Measurements from ENCODE around the gene PRKCZ. TPM values are rescaled to one million over a fixed set of nuclear protein-coding genes. Genes with fewer than 3 reads are reported as not detected.

Gene PRKCZ
- total RNA-seq (10 to 100 TPM in 4 of 5 experiments, 1 to 10 TPM in 1; 3.6 to 29.6 (median 24.5) TPM), polyA plus RNA-seq (10 to 100 TPM in 1 of 2 donors, 1 to 10 TPM in 1; 7.1 to 12.7 TPM), total RNA-seq (22.9 reads per million, percentile 53 among the genes with 10 or more reads in this experiment)

DNA sequence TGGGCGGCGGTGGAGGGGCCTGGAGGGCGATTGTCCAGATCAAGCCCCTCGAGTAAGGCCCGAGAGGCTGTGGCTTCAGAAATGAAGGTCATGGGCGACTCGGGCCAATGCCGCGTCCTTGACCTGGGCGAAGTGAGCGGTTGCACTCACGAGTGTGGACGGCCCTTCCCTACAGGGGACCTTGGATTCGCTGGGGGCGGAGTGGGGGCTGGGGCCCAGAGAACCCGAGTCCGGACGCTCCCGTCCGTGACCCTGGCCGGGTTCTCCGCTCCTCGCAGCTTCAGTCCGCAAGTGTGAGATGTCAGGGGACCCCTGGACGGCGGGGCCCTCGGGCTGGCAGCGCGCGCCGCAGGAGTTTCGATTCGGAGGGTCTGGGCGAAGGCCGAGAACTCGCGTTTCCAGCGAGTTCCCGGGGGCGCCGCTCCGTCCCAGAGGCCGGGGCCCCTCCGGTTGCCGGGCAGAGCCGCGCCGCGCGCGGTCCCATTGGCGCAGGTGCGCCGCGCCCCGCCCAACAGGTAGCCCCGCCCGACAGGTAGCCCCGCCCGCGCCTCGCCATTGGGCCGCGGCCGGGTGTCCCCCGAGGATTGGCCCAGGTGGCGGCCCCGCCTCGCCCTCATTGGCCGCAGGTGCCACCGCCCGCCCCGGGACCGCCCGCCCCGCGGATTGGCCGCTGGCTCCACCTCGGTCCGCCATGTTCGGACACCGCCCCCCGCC, at the start of gene PRKCZ:
Gene PRKCZ, plus strand, starts transcription at position 694 of the 714 bp plus-strand sequence. CDS start 220 bp downstream, outside the sequence.
- Histone ChIP-seq H3K4me3 (ENCODE audit: low read length) (peak within 1 kb of the TSS; percentile 73), H3K27ac (ENCODE audit: low read depth, low read length) (peak within 1 kb of the TSS; percentile 70)
- H3K27ac Mint-ChIP-seq = peak within 1 kb of the TSS in 6 of 9 donors; percentile 5 to 82 (median 50)

DNA sequence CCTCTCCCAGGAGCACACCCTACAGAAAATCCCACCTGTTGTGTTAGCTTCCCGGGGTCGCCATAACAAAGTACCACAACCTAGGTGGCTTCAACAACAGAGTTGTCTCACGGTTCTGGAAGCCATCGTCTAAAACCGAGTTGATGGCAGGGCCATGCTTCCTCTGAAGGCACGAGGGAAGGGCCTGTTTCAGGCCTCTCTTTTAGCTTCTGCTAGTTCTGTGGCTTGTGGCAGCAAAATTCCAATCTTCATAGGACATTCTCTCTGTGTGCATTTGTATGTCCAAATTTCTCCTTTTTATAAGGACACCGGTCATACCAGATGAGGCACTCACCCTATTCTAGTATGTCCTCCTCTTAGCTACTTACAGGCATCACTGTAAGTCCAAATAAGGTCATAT, 49.8 kb upstream of the PRKCZ start:
- no peak overlapping the region for H3K27ac Mint-ChIP-seq

More for the DNA sequence above, at the start of gene PRKCZ:
- peak within 1 kb of the TSS; percentile 64 to 89 (median 80) for H3K4me3 Mint-ChIP-seq
- intact Hi-C loops (cut with micrococcal nuclease) = loop anchor here (1.0 to 10.0 kb wide), 5 partner anchors 83 to 341 kb away; partner anchors contain the start of genes MORN1 (in 1 of the 2), RER1 (in 1 of the 2) and TMEM52 (in 1 of the 2)
- Histone ChIP-seq H3K9me3 (ENCODE audit: control insufficient read depth in 2 of 3, low read length in 3 of 3) (no peaks in the 10 kb centered on the region), H3K4me1 (ENCODE audit: control insufficient read depth in 2 of 2, insufficient read depth in 2 of 2, low read length in 2 of 2) (peaks cover 7 to 14% of the 10 kb centered on the region in 2 donors), H3K36me3 (ENCODE audit: control insufficient read depth in 2 of 3, insufficient read depth in 3 of 3, low read length in 3 of 3) (no peaks in the 10 kb centered on the region), H3K27me3 (ENCODE audit: control insufficient read depth in 2 of 2, insufficient read depth in 2 of 2, low read length in 2 of 2) (no peaks in the 10 kb centered on the region)
- POLR2A ChIA-PET = interaction anchor here (0.6 kb wide), 1 partner anchor 80 kb away, joined by 5 read pairs; no protein-coding TSS in a partner anchor
- CTCF ChIA-PET = no interaction called here
- peaks cover 0 to 45% (median 5%) of the 10 kb centered on the region in 5 donors for H3K27me3 Mint-ChIP-seq
- peaks cover 10 to 35% (median 22%) of the 10 kb centered on the region in 7 donors for H3K4me1 Mint-ChIP-seq
- ATAC-seq (peak; percentile 99), DNase-seq (peak; percentile 76 to 96 (median 92))
- H3K36me3 Mint-ChIP-seq = no peaks in the 10 kb centered on the region
- H3K9me3 Mint-ChIP-seq = no peaks in the 10 kb centered on the region

DNA sequence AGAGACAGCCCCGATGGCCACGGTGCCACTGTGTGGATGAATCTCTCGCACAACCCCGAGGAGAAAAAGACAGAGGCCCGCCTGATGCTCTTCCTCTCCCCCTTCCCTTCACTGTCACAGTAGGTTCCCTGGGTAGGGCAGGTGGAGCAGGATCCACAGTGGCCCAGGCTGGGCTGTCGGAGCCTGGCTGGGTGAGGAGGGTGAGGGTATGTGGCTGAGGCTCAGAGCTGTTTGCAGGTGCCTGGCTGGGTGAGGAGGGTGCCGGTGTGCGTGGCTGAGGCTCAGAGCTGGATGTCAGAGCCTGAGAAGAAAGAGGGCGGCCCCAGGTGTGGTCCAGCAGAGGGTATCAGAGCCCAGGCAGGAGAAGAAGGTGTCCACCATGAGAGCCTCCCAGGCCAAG, 49.4 kb upstream of the PRKCZ start:
- Mint-ChIP-seq H3K27ac (no peak overlapping the region), H3K4me3 (no peak overlapping the region), H3K9me3 (no peaks in the 10 kb centered on the region), H3K4me1 (peaks cover 1 to 6% (median 5%) of the 10 kb centered on the region in 7 donors), H3K36me3 (peaks cover 0 to 3% (median 0%) of the 10 kb centered on the region in 5 donors), H3K27me3 (peaks cover 36 to 58% (median 49%) of the 10 kb centered on the region in 5 donors)
- POLR2A ChIA-PET = no interaction called here
- H3K36me3 ChIP-seq (ENCODE audit: control insufficient read depth in 2 of 3, insufficient read depth in 3 of 3, low read length in 3 of 3) = no peaks in the 10 kb centered on the region
- CTCF ChIA-PET = interaction anchor here (0.9 kb wide), 1 partner anchor 43 kb away, joined by 3 read pairs; no protein-coding TSS in a partner anchor
- no peaks in the 10 kb centered on the region for H3K27me3 ChIP-seq (ENCODE audit: control insufficient read depth in 2 of 2, insufficient read depth in 2 of 2, low read length in 2 of 2)
- DNase-seq (no peak), ATAC-seq (no peak)
- no peak overlapping the region for H3K4me3 ChIP-seq (ENCODE audit: low read length)
- intact Hi-C loops (cut with micrococcal nuclease) = no loop called here
- H3K9me3 ChIP-seq (ENCODE audit: control insufficient read depth in 2 of 3, low read length in 3 of 3) = no peaks in the 10 kb centered on the region
- no peaks in the 10 kb centered on the region for H3K4me1 ChIP-seq (ENCODE audit: control insufficient read depth in 2 of 2, insufficient read depth in 2 of 2, low read length in 2 of 2)
- H3K27ac ChIP-seq (ENCODE audit: low read depth, low read length) = no peak overlapping the region

More for the DNA sequence above, 49.8 kb upstream of the PRKCZ start:
- Mint-ChIP-seq H3K4me1 (peaks cover 1 to 6% (median 5%) of the 10 kb centered on the region in 7 donors), H3K4me3 (no peak overlapping the region), H3K36me3 (peaks cover 0 to 3% (median 0%) of the 10 kb centered on the region in 5 donors), H3K27me3 (peaks cover 33 to 55% (median 45%) of the 10 kb centered on the region in 5 donors), H3K9me3 (no peaks in the 10 kb centered on the region)
- intact Hi-C loops (cut with micrococcal nuclease) = no loop called here
- no peaks in the 10 kb centered on the region for H3K36me3 ChIP-seq (ENCODE audit: control insufficient read depth in 2 of 3, insufficient read depth in 3 of 3, low read length in 3 of 3)
- H3K27me3 ChIP-seq (ENCODE audit: control insufficient read depth in 2 of 2, insufficient read depth in 2 of 2, low read length in 2 of 2) = no peaks in the 10 kb centered on the region
- no peak for ATAC-seq
- POLR2A ChIA-PET = no interaction called here
- no peak for DNase-seq
- H3K4me1 ChIP-seq (ENCODE audit: control insufficient read depth in 2 of 2, insufficient read depth in 2 of 2, low read length in 2 of 2) = no peaks in the 10 kb centered on the region
- H3K9me3 ChIP-seq (ENCODE audit: control insufficient read depth in 2 of 3, low read length in 3 of 3) = no peaks in the 10 kb centered on the region
- no peak overlapping the region for H3K4me3 ChIP-seq (ENCODE audit: low read length)
- CTCF ChIA-PET = no interaction called here
- no peak overlapping the region for H3K27ac ChIP-seq (ENCODE audit: low read depth, low read length)

DNA sequence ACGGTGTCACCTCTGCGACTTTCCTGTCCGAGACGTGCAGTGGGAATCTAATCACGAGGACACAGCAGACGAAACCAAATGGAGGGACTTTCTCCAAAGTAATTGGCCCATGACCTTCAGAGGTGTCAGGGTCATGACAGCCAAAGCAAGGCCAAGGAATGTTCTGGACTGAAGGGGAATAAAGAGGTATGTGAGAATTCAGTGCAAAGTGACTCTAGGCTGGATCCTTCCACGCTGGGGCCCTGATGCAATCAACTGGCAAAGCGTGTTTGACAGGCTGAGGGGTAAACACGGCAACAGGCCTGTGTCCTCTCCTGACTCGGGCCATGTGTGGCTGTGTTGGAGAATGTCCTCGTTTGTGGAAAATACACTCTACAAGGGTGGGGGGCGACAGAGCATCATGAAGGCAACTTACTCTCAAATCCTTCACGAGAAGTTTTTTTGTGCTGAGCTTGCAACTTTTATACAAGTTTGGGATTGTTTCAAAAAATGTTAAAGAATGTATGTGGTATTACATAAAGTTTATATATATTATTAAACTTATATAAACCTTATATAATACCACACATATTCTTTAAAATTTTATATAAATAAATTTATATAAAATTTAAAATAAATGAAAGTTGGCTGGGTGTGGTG, 48.3 kb upstream of the PRKCZ start:
- ChIA-PET POLR2A (no interaction called here), CTCF (interaction anchor here (0.9 kb wide), 1 partner anchor 42 kb away, joined by 3 read pairs; no protein-coding TSS in a partner anchor)
- H3K27ac ChIP-seq (ENCODE audit: low read depth, low read length) = no peak overlapping the region
- Mint-ChIP-seq H3K9me3 (no peaks in the 10 kb centered on the region), H3K4me3 (no peak overlapping the region), H3K36me3 (peaks cover 0 to 3% (median 0%) of the 10 kb centered on the region in 5 donors), H3K27ac (peak overlapping the region in 1 of 9 donors; percentile 9), H3K4me1 (peaks cover 0 to 1% (median 0%) of the 10 kb centered on the region in 7 donors), H3K27me3 (peaks cover 31 to 65% (median 49%) of the 10 kb centered on the region in 5 donors)
- no peak overlapping the region for H3K4me3 ChIP-seq (ENCODE audit: low read length)
- intact Hi-C loops (cut with micrococcal nuclease) = no loop called here
- no peaks in the 10 kb centered on the region for H3K4me1 ChIP-seq (ENCODE audit: control insufficient read depth in 2 of 2, insufficient read depth in 2 of 2, low read length in 2 of 2)
- DNase-seq (no peak), ATAC-seq (no peak)
- no peaks in the 10 kb centered on the region for H3K36me3 ChIP-seq (ENCODE audit: control insufficient read depth in 2 of 3, insufficient read depth in 3 of 3, low read length in 3 of 3)
- no peaks in the 10 kb centered on the region for H3K27me3 ChIP-seq (ENCODE audit: control insufficient read depth in 2 of 2, insufficient read depth in 2 of 2, low read length in 2 of 2)
- H3K9me3 ChIP-seq (ENCODE audit: control insufficient read depth in 2 of 3, low read length in 3 of 3) = no peaks in the 10 kb centered on the region

DNA sequence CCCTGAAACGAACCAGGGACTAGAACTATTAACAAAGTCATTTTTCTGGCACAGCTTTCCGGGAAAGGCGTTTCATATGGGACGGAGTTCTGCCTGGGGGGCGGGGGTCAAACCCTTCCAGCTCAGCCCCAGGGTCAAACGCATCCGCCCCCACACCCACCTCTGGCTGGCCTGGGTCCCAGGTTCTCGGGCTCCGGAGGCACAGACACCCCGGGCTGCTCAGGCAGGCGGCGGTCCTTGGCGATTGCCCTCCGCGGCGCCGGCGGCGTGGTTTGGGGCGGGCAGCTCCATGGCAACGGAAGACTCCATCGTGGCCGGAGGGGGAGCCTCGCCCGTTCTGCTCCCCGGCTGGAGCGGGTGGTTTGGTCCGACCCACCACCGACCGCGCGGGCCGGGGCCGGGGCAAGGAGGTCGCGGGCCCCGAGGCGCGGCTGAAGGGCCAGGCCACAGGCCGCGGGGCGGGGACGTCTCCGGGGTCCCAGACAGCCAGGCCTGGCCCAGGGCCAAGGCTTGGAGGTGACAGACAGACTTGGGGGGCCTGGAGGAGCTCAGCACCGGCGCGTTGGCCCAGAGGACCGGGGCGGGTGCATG, 46.6 kb upstream of the PRKCZ start, which contains the start of gene CFAP74:
Gene CFAP74, minus strand, starts transcription at position 246 of the 591 bp plus-strand sequence. CDS start 12,830 bp downstream, outside the sequence.
- POLR2A ChIA-PET = interaction anchor here (0.6 kb wide), 1 partner anchor 12 kb away, joined by 3 read pairs; no protein-coding TSS in a partner anchor
- peaks cover 27 to 56% (median 46%) of the 10 kb centered on the region in 5 donors for H3K27me3 Mint-ChIP-seq

DNA sequence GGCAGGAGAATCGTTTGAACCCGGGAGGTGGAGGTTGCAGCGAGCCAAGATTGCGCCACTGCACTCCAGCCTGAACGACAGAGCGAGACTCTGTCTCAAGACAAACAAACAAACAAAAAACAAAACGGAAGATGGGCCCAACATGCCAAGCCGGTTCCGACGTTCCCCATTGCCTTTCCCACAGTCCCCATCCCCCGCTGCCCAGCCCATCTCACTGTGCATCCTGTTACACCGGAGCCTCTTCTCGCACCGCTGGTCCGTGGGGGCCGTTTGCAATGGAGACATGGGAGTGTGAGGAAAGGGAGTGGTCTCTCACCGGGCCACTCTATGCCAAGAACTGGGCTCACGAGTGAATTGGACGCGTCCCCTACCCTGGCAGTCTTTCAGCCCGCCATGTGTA, 45.4 kb upstream of the PRKCZ start:
- Mint-ChIP-seq H3K4me3 (no peak overlapping the region), H3K36me3 (peaks cover 0 to 3% (median 0%) of the 10 kb centered on the region in 5 donors), H3K27me3 (peaks cover 27 to 53% (median 46%) of the 10 kb centered on the region in 5 donors), H3K9me3 (no peaks in the 10 kb centered on the region), H3K27ac (no peak overlapping the region), H3K4me1 (no peaks in the 10 kb centered on the region)
- Histone ChIP-seq H3K4me1 (ENCODE audit: control insufficient read depth in 2 of 2, insufficient read depth in 2 of 2, low read length in 2 of 2) (no peaks in the 10 kb centered on the region), H3K4me3 (ENCODE audit: low read length) (no peak overlapping the region), H3K27ac (ENCODE audit: low read depth, low read length) (no peak overlapping the region), H3K27me3 (ENCODE audit: control insufficient read depth in 2 of 2, insufficient read depth in 2 of 2, low read length in 2 of 2) (no peaks in the 10 kb centered on the region), H3K9me3 (ENCODE audit: control insufficient read depth in 2 of 3, low read length in 3 of 3) (no peaks in the 10 kb centered on the region), H3K36me3 (ENCODE audit: control insufficient read depth in 2 of 3, insufficient read depth in 3 of 3, low read length in 3 of 3) (no peaks in the 10 kb centered on the region)
- DNase-seq = no peak
- ChIA-PET POLR2A (no interaction called here), CTCF (no interaction called here)
- intact Hi-C loops (cut with micrococcal nuclease) = no loop called here
- ATAC-seq = no peak

More for the DNA sequence above, 46.6 kb upstream of the PRKCZ start, which contains the start of gene CFAP74:
- H3K27ac Mint-ChIP-seq = no peak within 1 kb of the TSS
- intact Hi-C loops (cut with micrococcal nuclease) = no loop called here
- DNase-seq (no peak), ATAC-seq (no peak)
- peaks cover 0 to 3% (median 0%) of the 10 kb centered on the region in 5 donors for H3K36me3 Mint-ChIP-seq
- H3K9me3 Mint-ChIP-seq = no peaks in the 10 kb centered on the region
- CTCF ChIA-PET = no interaction called here
- Histone ChIP-seq H3K36me3 (ENCODE audit: control insufficient read depth in 2 of 3, insufficient read depth in 3 of 3, low read length in 3 of 3) (no peaks in the 10 kb centered on the region), H3K9me3 (ENCODE audit: control insufficient read depth in 2 of 3, low read length in 3 of 3) (no peaks in the 10 kb centered on the region), H3K4me3 (ENCODE audit: low read length) (no peak within 1 kb of the TSS), H3K27me3 (ENCODE audit: control insufficient read depth in 2 of 2, insufficient read depth in 2 of 2, low read length in 2 of 2) (no peaks in the 10 kb centered on the region), H3K4me1 (ENCODE audit: control insufficient read depth in 2 of 2, insufficient read depth in 2 of 2, low read length in 2 of 2) (no peaks in the 10 kb centered on the region), H3K27ac (ENCODE audit: low read depth, low read length) (no peak within 1 kb of the TSS)
- H3K4me3 Mint-ChIP-seq = peak within 1 kb of the TSS in 1 of 10 donors; percentile 26
- H3K4me1 Mint-ChIP-seq = no peaks in the 10 kb centered on the region
